Measurements from ENCODE around the gene PPP1R1C. TPM values are rescaled to one million over a fixed set of nuclear protein-coding genes. Genes with fewer than 3 reads are reported as not detected.

Gene PPP1R1C
- total RNA-seq, 3 donors from 2014 or later = 0.75 TPM; not detected in 2

GRCh38 chr2:181946444-181947127 is 39.1 kb upstream of the PPP1R1C start:
- H3K36me3 ChIP-seq (ENCODE audit: low read depth) = no peaks in the 10 kb centered on the region
- intact Hi-C loops (cut with DNase I, micrococcal nuclease) = no loop called here
- H3K4me3 ChIP-seq = no peak overlapping the region
- no peak for TF ChIP-seq CTCF (IDR thresholded peaks at IDR 0.05)
- ATAC-seq = no peak
- H3K9me3 ChIP-seq = no peaks in the 10 kb centered on the region
- no peaks in the 10 kb centered on the region for H3K4me1 ChIP-seq (ENCODE audit: low read depth)
- DNase-seq = no peak

- no peak for ATAC-seq
- Histone ChIP-seq H3K4me3 (no peak overlapping the region), H3K4me1 (ENCODE audit: low read depth) (no peaks in the 10 kb centered on the region), H3K9me3 (no peaks in the 10 kb centered on the region), H3K36me3 (ENCODE audit: low read depth) (no peaks in the 10 kb centered on the region)
- no peak for DNase-seq
- TF ChIP-seq CTCF (IDR thresholded peaks at IDR 0.05) = no peak
- intact Hi-C loops (cut with DNase I, micrococcal nuclease) = no loop called here
These were observed 38.4 kb upstream of the PPP1R1C start for GRCh38 chr2:181947273-181947672.

- H3K9me3 ChIP-seq = no peaks in the 10 kb centered on the region
- TF ChIP-seq CTCF (IDR thresholded peaks at IDR 0.05) = no peak
- intact Hi-C loops (cut with DNase I, micrococcal nuclease) = no loop called here
- ATAC-seq (no peak), DNase-seq (no peak)
- H3K4me3 ChIP-seq = no peak overlapping the region
- no peaks in the 10 kb centered on the region for H3K36me3 ChIP-seq (ENCODE audit: low read depth)
- no peaks in the 10 kb centered on the region for H3K4me1 ChIP-seq (ENCODE audit: low read depth)
These were observed 37.4 kb upstream of the PPP1R1C start for GRCh38 chr2:181948227-181948626.

GRCh38 chr2:181949047-181949446 is 36.6 kb upstream of the PPP1R1C start:
- TF ChIP-seq CTCF (IDR thresholded peaks at IDR 0.05) = no peak
- no peaks in the 10 kb centered on the region for H3K36me3 ChIP-seq (ENCODE audit: low read depth)
- ATAC-seq = no peak
- H3K9me3 ChIP-seq = no peaks in the 10 kb centered on the region
- intact Hi-C loops (cut with DNase I, micrococcal nuclease) = no loop called here
- H3K4me1 ChIP-seq (ENCODE audit: low read depth) = no peaks in the 10 kb centered on the region
- no peak overlapping the region for H3K4me3 ChIP-seq
- no peak for DNase-seq

- ATAC-seq (no peak), DNase-seq (no peak)
- no peaks in the 10 kb centered on the region for H3K9me3 ChIP-seq
- intact Hi-C loops (cut with DNase I, micrococcal nuclease) = loop anchor here in 1 of 2 donors (10.0 kb wide), 1 partner anchor 112 kb away; no protein-coding TSS in a partner anchor
- H3K4me1 ChIP-seq (ENCODE audit: low read depth) = no peaks in the 10 kb centered on the region
- no peak for TF ChIP-seq CTCF (IDR thresholded peaks at IDR 0.05)
- H3K4me3 ChIP-seq = no peak overlapping the region
- H3K36me3 ChIP-seq (ENCODE audit: low read depth) = no peaks in the 10 kb centered on the region
These were observed 33.0 kb upstream of the PPP1R1C start for GRCh38 chr2:181952404-181953226.
